ENCODE data around the gene ANO7. TPM values are rescaled to one million over a fixed set of nuclear protein-coding genes. Genes with fewer than 3 reads are reported as not detected.

Gene ANO7
- total and polyA plus RNA-seq, 2 of the 13 experiments (the other 11 are each of a cell fraction or from before 2014, with no cell fraction given), result 4.1 to 4.9 TPM

- TF ChIP-seq KIAA2018 (CRISPR knock-in tag; IDR thresholded peaks at IDR 0.05; ENCODE audit: borderline replicate concordance), result no peak
- no peak for TF ChIP-seq RORA (CRISPR knock-in tag; IDR thresholded peaks at IDR 0.05)
- no peak for TF ChIP-seq POGZ (CRISPR knock-in tag; IDR thresholded peaks at IDR 0.05)
- TF ChIP-seq DNMT3B (CRISPR knock-in tag; conservative IDR thresholded peaks at IDR 0.05), result no peak
- TF ChIP-seq ZNF816 (CRISPR knock-in tag; IDR thresholded peaks at IDR 0.05; ENCODE audit: borderline replicate concordance), result no peak
- 0 out of 2 replicates have a peak, but pooled peaks have one; percentile 50 for TF ChIP-seq ZNF333 (CRISPR knock-in tag; IDR thresholded peaks at IDR 0.05; ENCODE audit: borderline replicate concordance)
- no peak; the same call in 1 of the 2 replicates for TF ChIP-seq ZNF451 (CRISPR knock-in tag; IDR thresholded peaks at IDR 0.05)
- TF ChIP-seq ZBTB46 (CRISPR knock-in tag; IDR thresholded peaks at IDR 0.05; ENCODE audit: borderline replicate concordance), result no peak
- no peak for TF ChIP-seq ZNF720 (CRISPR knock-in tag; IDR thresholded peaks at IDR 0.05)
- TF ChIP-seq SIX4 (CRISPR knock-in tag; IDR thresholded peaks at IDR 0.05), result 0 out of 2 replicates have a peak, but pooled peaks have one; percentile 10
- no peak for TF ChIP-seq RFX1 (IDR thresholded peaks at IDR 0.05)
- no peak for TF ChIP-seq NFE2L1 (CRISPR knock-in tag; IDR thresholded peaks at IDR 0.05; ENCODE audit: borderline replicate concordance)
- peak; percentile 24; the same call in 1 of the 2 replicates for TF ChIP-seq ZNF616 (CRISPR knock-in tag; IDR thresholded peaks at IDR 0.05; ENCODE audit: low read depth)
- no peak for TF ChIP-seq NR1H2 (CRISPR knock-in tag; IDR thresholded peaks at IDR 0.05; ENCODE audit: borderline replicate concordance, low read depth)
- TF ChIP-seq SMARCE1 (IDR thresholded peaks at IDR 0.05; ENCODE audit: borderline replicate concordance), result no peak
- TF ChIP-seq ZNF615 (CRISPR knock-in tag; IDR thresholded peaks at IDR 0.05; ENCODE audit: borderline replicate concordance), result 0 out of 2 replicates have a peak, but pooled peaks have one; percentile 11
- TF ChIP-seq GABPA (IDR thresholded peaks at IDR 0.05; ENCODE audit: low read depth, low read length), result peak; percentile 48
- TF ChIP-seq GABPA (CRISPR knock-in tag; IDR thresholded peaks at IDR 0.05; ENCODE audit: low read depth), result peak; percentile 80
- no peak for TF ChIP-seq BHLHE40 (IDR thresholded peaks at IDR 0.05; ENCODE audit: low read length)
- 0 out of 2 replicates have a peak, but pooled peaks have one; percentile 48 for TF ChIP-seq ZC3H13 (CRISPR knock-in tag; IDR thresholded peaks at IDR 0.05)
- TF ChIP-seq TGIF2 (CRISPR knock-in tag; IDR thresholded peaks at IDR 0.05), result peak; percentile 46
- TF ChIP-seq ASH2L (IDR thresholded peaks at IDR 0.05; ENCODE audit: insufficient read length, low read depth, low read length), result peak; percentile 79
Measured at GRCh38 chr2:241149925-241150659, 38.4 kb upstream of the ANO7 start, which contains the start of gene PPP1R7 (continued).
